NB4 (cell line): Measurements from ENCODE around the gene CHAC1.

Experiments used
- CTCF ChIP-seq: IDR thresholded peaks from one replicate; pipeline ENCODE4 v1.5.1; 2012; ENCODE audit warnings: low read depth, low read length
- MAX ChIP-seq: IDR thresholded peaks from 2 replicates; pipeline ENCODE4 v1.6.1; 2011; ENCODE audit warnings: low read depth, low read length

- TF ChIP-seq MAX (no peak), CTCF (no peak)
Measured at GRCh38 chr15:40908095-40908494, 45.2 kb upstream of the CHAC1 start.
